Choroid plexus epithelial cell (primary cell): ENCODE measurements around the gene BMPR1A.
A peak's percentile ranks its signal among the peaks of the same experiment; 100 is the strongest.

ENCODE experiments used
- DNase-seq: peaks from one replicate; pipeline ENCODE4 v3.0.0-alpha.2; 2010; ENCODE audit warnings: low read depth
- H3K4me3 ChIP-seq: 2 replicates; pipeline ENCODE4 v1.5.1; 2011; ENCODE audit warnings: low read depth, mild to moderate bottlenecking, control low read depth, low read length, moderate library complexity
- TF ChIP-seq, protein P1 (sequence below): conservative IDR thresholded peaks from 2 replicates; pipeline ENCODE4 v1.5.1; 2011; ENCODE audit warnings: low read depth, mild to moderate bottlenecking, control low read depth, inconsistent platforms, low read length, moderate library complexity

BMPR1A gene

DNA sequence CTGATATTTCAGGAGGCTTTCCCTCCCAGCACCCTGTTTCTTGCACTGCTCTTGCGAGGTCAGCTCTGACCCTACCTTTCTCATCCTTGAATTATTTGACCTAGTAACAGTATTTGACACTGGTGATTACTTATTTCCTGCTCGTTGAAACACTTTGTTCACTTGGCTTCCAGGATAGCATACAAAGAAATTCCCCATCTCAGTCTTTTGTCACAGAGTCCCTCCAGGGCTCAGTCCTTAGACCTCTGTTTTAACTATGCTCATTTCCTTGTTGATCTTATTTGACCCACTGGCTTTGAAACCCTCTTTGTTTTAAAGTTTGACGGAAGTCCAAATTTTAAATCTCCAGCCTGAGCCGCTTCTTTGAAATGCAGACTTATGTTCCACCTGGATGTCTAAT lies 29.9 kb downstream of the BMPR1A start:
- H3K4me3 ChIP-seq, result no peak overlapping the region
- TF ChIP-seq, protein P1, sequence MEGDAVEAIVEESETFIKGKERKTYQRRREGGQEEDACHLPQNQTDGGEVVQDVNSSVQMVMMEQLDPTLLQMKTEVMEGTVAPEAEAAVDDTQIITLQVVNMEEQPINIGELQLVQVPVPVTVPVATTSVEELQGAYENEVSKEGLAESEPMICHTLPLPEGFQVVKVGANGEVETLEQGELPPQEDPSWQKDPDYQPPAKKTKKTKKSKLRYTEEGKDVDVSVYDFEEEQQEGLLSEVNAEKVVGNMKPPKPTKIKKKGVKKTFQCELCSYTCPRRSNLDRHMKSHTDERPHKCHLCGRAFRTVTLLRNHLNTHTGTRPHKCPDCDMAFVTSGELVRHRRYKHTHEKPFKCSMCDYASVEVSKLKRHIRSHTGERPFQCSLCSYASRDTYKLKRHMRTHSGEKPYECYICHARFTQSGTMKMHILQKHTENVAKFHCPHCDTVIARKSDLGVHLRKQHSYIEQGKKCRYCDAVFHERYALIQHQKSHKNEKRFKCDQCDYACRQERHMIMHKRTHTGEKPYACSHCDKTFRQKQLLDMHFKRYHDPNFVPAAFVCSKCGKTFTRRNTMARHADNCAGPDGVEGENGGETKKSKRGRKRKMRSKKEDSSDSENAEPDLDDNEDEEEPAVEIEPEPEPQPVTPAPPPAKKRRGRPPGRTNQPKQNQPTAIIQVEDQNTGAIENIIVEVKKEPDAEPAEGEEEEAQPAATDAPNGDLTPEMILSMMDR, result no peak
- peak; percentile 35 for DNase-seq

DNA sequence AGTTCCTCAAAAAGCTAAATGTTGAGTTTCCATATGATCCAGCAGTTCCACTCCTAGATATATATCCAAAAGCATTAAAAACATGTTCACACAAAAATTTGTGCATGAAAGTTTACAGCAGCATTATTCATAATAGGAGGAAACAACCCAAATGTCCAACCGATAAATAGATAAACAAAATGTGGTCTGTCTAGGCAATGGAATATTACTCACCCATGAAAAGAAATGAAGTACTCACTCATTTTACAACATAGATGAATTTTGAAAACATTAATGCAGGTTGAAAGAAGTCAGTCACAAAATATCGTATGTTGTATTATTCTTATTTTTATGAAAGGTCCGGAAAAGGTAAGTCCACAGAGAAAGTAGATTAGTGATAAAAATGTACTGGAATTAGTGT lies 34.0 kb downstream of the BMPR1A start:
- TF ChIP-seq, protein P1, result no peak
- no peak overlapping the region for H3K4me3 ChIP-seq
- DNase-seq, result no peak

DNA sequence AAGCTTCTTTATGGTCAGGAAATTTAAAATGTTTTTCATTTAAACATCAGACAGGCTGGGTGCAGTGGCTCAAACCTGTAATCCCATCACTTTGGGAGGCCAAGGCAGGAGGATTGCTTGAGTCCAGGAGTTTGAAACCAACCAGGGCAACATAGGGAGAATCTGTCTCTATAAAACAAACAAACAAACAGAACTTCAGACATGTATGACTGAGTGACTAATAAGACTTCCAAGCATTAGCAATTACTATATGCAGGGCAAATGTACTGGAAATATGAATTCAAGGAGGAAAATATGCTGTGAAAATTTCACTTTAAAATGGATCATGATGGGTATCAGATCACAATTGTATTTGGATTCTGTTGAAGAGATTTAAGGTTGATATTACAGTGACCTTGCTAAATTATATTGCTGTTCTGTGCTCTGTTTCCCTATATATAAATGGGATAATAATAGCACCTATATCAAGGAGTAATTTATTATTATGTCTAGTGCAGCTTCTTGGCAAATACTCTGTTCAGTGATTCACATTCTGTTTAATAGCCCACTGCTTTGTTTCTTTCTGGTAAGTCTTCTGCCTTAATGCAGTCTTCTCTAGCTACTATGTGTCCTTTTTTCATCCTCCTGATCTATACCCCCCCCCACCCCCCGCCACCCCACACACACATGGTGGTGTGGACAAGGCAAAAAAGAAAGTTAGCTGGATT lies 36.2 kb downstream of the BMPR1A start:
- TF ChIP-seq, protein P1, result no peak
- H3K4me3 ChIP-seq, result no peak overlapping the region
- no peak for DNase-seq

DNA sequence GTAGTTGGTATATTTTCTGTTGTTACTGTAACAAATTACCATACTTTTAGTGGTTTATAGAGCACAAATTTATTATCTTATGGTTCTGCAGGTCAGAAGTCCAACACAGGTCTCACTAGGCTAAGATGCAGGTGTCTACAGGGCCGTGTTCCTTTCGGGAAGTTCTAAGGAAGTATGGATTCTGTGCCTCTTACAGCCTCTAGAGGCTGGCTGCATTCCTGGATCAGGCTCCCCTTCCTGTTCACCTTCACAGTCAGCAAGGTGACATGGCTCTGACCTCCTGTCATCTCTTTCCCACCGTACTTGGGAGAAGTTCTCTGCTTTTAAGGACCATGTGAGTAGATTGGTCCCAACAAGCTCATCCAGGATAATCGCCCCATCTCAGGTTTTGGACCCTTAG lies 37.3 kb downstream of the BMPR1A start:
- H3K4me3 ChIP-seq, result no peak overlapping the region
- DNase-seq, result no peak
- TF ChIP-seq, protein P1, result no peak

DNA sequence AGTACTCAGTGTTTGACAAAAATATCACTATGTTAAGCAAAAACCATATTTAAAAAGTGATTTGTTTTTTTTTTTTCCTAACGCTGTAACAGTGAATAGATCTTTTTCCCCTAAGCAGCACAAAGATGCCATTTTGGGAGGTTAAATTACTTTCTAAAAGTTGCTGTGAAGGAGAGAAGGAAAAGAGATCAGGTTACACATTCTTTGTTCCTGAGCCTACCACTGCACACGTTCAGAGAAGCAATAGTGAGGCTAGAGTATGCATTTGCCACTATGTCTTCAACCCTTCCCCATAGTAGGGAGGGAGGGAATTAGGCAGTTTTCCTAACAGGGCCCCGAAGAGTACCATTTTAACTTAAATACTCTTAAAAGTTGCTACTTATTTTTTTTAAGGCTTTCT lies 38.9 kb downstream of the BMPR1A start:
- TF ChIP-seq, protein P1, result no peak
- DNase-seq, result peak; percentile 89
- no peak overlapping the region for H3K4me3 ChIP-seq

DNA sequence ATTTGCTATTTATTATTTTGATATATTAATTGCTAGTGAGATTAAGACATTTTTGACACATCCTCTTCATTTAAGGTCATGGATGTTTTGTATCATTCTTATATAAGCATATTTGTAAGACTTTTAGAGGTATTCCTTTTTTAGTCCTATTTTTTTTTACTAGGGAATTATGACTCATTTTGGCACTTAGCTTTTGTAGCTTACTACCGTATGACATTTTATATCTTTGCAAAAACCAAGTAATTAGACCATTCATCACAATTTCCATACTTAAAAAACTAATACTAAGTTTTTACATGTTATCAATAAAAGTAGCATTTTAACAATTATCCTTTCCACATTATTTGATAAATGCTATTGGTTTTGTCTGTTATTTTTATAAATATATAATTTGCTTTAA lies 41.6 kb downstream of the BMPR1A start:
- DNase-seq, result no peak
- TF ChIP-seq, protein P1, result no peak
- H3K4me3 ChIP-seq, result no peak overlapping the region

DNA sequence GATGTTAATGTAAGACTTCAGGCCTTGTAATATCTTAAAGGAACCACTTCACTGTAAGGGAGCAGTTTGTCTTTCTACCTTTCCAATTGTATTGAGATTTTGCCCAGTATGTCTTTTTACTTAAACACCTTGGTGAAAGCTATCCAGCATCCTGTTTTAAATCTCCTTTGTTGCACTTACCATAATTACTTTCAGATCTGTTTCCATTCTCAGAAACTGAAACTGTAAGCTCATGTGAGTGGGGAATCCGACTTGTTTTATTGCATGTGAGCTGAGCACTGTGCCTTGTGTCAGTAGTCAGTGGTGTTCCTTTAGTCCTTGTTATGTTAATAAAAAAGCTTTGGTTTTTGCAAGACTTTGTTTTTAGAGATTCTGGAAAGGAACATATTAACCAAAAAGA lies 42.2 kb downstream of the BMPR1A start:
- H3K4me3 ChIP-seq, result no peak overlapping the region
- TF ChIP-seq, protein P1, result no peak
- peak; percentile 62 for DNase-seq
